ENCODE measurements around the gene COL20A1. TPM values are rescaled to one million over a fixed set of nuclear protein-coding genes. Genes with fewer than 3 reads are reported as not detected.

The COL20A1 gene
- total RNA-seq, 6 experiments from 2014 or later = 0.02 TPM; not detected in 5

GRCh38 chr20:63280371-63280770 lies 12.6 kb upstream of the COL20A1 start:
- no peak for DNase-seq
- no peaks in the 10 kb centered on the region for H3K9me3 Mint-ChIP-seq

GRCh38 chr20:63280929-63281545 lies 11.9 kb upstream of the COL20A1 start:
- Mint-ChIP-seq H3K27me3 (ENCODE audit: insufficient read depth) (no peaks in the 10 kb centered on the region; the same call in 1 of the 2 replicates), H3K9me3 (no peaks in the 10 kb centered on the region), H3K27ac (no peak overlapping the region), H3K4me1 (ENCODE audit: low read depth) (no peaks in the 10 kb centered on the region), H3K4me3 (no peak overlapping the region), H3K36me3 (ENCODE audit: low read depth) (no peaks in the 10 kb centered on the region; the same call in 1 of the 2 replicates)
- TF ChIP-seq CTCF (IDR thresholded peaks at IDR 0.05) = peak; percentile 52
- no peak for DNase-seq

More at GRCh38 chr20:63280371-63280770, 12.6 kb upstream of the COL20A1 start:
- no peak overlapping the region for H3K27ac Mint-ChIP-seq
- TF ChIP-seq CTCF (IDR thresholded peaks at IDR 0.05) = no peak
- H3K4me1 Mint-ChIP-seq (ENCODE audit: low read depth) = peaks cover 1% of the 10 kb centered on the region; the same call in 1 of the 2 replicates
- H3K27me3 Mint-ChIP-seq (ENCODE audit: insufficient read depth) = no peaks in the 10 kb centered on the region
- H3K36me3 Mint-ChIP-seq (ENCODE audit: low read depth) = no peaks in the 10 kb centered on the region; the same call in 1 of the 2 replicates
- no peak overlapping the region for H3K4me3 Mint-ChIP-seq

- no peaks in the 10 kb centered on the region; the same call in 1 of the 2 replicates for H3K36me3 Mint-ChIP-seq (ENCODE audit: low read depth)
- DNase-seq = no peak
- no peak for TF ChIP-seq CTCF (IDR thresholded peaks at IDR 0.05)
- H3K27me3 Mint-ChIP-seq (ENCODE audit: insufficient read depth) = no peaks in the 10 kb centered on the region; the same call in 1 of the 2 replicates
- no peaks in the 10 kb centered on the region for H3K9me3 Mint-ChIP-seq
- H3K4me3 Mint-ChIP-seq = no peak overlapping the region
- H3K4me1 Mint-ChIP-seq (ENCODE audit: low read depth) = no peaks in the 10 kb centered on the region
- no peak overlapping the region for H3K27ac Mint-ChIP-seq
Measured at GRCh38 chr20:63281742-63282665, 11.0 kb upstream of the COL20A1 start.

GRCh38 chr20:63282946-63283345 lies 10.0 kb upstream of the COL20A1 start:
- no peak overlapping the region for H3K4me3 Mint-ChIP-seq
- H3K9me3 Mint-ChIP-seq = no peaks in the 10 kb centered on the region
- H3K4me1 Mint-ChIP-seq (ENCODE audit: low read depth) = no peaks in the 10 kb centered on the region
- DNase-seq = no peak
- H3K27ac Mint-ChIP-seq = no peak overlapping the region
- no peak for TF ChIP-seq CTCF (IDR thresholded peaks at IDR 0.05)
- H3K27me3 Mint-ChIP-seq (ENCODE audit: insufficient read depth) = no peaks in the 10 kb centered on the region; the same call in 1 of the 2 replicates
- H3K36me3 Mint-ChIP-seq (ENCODE audit: low read depth) = no peaks in the 10 kb centered on the region; the same call in 1 of the 2 replicates

GRCh38 chr20:63283397-63284082 lies 9.4 kb upstream of the COL20A1 start:
- no peaks in the 10 kb centered on the region; the same call in 1 of the 2 replicates for H3K27me3 Mint-ChIP-seq (ENCODE audit: insufficient read depth)
- H3K4me3 Mint-ChIP-seq = no peak overlapping the region
- no peak for TF ChIP-seq CTCF (IDR thresholded peaks at IDR 0.05)
- no peaks in the 10 kb centered on the region for H3K9me3 Mint-ChIP-seq
- no peak overlapping the region for H3K27ac Mint-ChIP-seq
- H3K36me3 Mint-ChIP-seq (ENCODE audit: low read depth) = no peaks in the 10 kb centered on the region; the same call in 1 of the 2 replicates
- no peaks in the 10 kb centered on the region for H3K4me1 Mint-ChIP-seq (ENCODE audit: low read depth)
- DNase-seq = no peak
